GM21447 (cell line): ENCODE results near the gene TBL1Y.
"Not testable (repeated sequence)": the region's sequence is repeated elsewhere in the genome, so short reads cannot be mapped to it uniquely, and the experiment has no call there.

Experiments
- ATAC-seq: cut with Tn5 transposase; IDR thresholded peaks from one replicate; pipeline ENCODE4 v1.9.1; 2021; ENCODE audit not compliant: unreplicated experiment

The TBL1Y gene

GRCh38 chrY:7078725-7079124, 168.2 kb downstream of the TBL1Y start:
- no peak for ATAC-seq

DNA sequence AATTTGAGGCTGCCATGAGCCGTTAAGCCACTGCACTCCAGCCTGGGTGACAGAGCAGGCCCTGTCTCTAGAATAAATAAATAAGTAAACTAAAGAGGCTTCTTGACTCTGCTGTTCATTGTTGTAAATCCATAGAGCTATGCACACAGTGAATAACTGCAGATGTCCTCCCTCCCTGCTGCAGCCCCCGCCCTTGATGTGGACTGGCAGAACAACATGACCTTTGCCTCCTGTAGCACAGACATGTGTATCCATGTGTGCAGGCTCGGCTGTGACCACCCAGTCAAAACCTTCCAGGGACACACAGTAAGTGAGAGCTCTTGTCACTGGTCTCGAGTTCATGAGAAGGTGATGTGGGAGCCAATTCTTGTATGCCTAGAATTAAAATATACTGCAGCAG, 170.1 kb downstream of the TBL1Y start:
- not testable (repeated sequence) for ATAC-seq

DNA sequence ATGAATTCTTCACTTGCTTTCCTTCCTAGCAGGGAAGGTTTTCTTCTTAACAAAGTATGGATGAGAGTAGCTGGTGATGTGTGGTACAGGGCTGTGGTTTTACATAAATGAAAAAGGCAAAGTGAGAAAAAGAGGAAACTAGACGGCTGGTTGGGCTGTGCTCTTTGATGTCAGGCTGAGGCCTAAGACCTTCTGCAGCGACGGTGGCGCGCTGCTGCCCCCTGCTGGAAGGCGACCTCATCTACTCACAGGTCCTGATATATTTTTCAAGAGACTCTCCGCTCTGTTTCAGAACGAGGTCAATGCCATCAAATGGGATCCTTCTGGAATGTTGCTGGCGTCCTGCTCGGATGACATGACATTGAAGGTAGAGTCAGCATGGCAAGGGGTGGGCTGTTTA, 175.1 kb downstream of the TBL1Y start:
- ATAC-seq: peak; percentile 97

DNA sequence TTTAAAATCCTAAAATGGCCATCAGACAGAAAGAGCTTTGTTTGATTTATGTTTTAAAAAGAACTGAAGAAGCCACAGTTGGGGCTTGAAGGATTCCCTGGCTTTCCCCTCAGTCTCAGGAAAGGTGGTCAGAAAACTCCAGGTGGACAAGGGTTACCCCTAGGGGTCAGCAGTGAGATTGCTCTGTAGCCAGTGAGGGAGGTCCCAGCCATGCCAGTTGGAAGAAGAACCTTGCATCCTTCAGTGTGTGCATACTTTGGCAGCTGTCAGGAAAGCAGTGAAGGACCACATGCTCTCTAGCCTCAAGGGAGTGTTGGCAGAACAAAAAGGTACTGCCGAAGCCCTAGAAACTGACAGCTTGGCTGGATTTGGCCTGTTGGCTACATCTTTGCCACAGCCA, 182.3 kb downstream of the TBL1Y start:
- no peak for ATAC-seq

GRCh38 chrY:7094365-7094764, 183.9 kb downstream of the TBL1Y start:
- ATAC-seq: no peak

- no peak for ATAC-seq
Observed at GRCh38 chrY:7097021-7097420, 186.5 kb downstream of the TBL1Y start.

DNA sequence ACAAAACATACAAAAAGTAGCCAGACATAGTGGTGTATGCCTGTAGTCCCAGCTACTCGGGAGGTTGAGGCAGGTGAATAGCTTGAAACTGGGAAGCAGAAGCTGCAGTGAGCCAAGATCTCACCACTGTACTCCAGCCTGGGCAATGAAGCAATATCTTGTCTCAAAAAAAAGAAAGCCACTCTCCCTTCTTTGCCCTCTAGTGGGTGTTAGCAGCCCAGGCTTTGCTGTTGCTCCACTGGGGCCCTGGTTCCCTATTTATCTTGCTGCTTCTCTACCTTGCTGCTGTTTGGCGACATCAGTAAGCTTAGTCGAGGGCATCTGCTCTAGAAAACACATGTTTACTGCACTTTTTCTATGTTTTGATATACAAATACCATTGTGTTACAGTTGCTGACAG, 189.2 kb downstream of the TBL1Y start:
- no peak for ATAC-seq

- no peak for ATAC-seq
Observed at GRCh38 chrY:7102680-7103079, 192.2 kb downstream of the TBL1Y start.

DNA sequence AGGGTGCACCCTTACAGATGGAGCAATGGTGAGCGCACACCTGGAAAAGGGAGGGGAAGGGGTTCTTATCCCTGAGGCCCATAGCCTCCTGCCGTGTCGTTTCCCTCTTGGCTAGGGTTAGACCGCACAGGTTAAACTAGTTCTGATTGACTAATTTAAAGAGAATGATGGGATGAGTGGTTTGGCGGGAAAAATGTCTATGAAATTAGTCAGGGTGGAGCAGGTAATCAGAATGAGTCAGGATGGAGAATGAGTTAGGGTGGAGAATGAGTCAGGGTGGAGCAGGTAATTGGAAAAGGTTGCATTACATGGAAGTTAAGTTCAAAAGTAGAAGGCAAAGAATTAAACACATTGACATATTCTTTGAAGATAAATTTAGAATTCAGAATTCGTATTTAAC, 196.7 kb downstream of the TBL1Y start:
- no peak for ATAC-seq

- no peak for ATAC-seq
Observed at GRCh38 chrY:7110086-7110485, 199.6 kb downstream of the TBL1Y start.

DNA sequence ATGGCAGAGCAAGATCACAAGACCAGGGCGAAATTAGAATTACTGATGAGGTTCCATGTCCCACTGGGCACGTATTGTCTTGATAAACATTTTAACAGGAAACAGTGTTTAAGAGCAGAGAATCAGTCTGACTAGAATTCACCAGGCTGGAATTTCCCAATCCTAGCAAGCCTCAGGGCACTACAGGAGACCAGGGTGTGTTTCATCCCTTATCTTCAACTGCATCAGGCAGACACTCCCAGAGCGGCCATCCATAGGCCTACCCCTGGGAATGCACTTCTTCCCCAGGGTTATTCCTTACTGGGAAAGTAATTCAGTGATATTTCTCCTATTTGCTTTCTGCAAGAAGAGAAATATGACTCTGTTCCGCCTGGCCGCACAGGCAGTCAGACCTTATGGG, 205.4 kb downstream of the TBL1Y start:
- no peak for ATAC-seq

GRCh38 chrY:7122202-7122601, 211.7 kb downstream of the TBL1Y start:
- no peak for ATAC-seq

DNA sequence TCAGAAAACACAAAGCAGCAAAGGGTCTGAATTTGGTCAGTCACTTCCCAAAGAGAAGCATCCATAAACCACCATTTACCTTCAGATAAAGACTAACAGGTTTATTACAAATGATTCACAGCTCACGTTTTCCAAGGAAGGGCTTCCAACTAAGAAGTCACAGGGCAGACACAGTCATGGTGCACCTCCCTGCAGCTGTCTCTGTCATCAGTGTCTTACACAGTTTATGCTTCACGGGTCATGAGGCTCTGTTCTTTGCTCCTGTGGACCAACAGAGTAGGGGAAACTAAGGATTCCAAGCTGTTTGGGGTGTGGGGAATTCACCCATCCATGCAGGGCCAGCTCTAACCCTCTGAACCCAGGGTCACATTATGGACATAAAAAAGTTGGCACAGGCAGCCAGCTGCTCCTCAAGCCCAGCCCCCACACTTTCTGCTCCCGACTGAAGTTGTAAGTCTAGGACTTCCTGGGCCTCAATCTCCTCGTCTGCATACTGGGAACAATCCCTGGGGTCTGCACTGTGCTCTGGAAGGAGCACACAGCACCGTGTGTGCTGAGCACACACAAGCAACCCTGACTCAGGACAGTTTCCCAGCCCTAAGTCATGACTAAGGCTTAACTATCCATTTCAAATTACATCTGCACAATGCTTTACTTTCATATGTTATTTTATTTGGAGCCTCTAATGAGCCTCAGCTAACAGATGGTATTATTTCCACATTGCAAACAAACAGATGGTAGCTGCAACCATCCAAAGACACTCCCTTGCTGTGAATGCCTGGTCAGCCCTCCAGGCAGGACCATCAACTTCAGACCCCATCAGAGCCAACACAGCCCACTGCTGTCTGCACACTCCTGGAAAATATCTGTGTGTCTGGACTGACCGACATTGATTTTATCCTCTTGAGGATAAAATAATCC, 214.9 kb downstream of the TBL1Y start:
- no peak for ATAC-seq

DNA sequence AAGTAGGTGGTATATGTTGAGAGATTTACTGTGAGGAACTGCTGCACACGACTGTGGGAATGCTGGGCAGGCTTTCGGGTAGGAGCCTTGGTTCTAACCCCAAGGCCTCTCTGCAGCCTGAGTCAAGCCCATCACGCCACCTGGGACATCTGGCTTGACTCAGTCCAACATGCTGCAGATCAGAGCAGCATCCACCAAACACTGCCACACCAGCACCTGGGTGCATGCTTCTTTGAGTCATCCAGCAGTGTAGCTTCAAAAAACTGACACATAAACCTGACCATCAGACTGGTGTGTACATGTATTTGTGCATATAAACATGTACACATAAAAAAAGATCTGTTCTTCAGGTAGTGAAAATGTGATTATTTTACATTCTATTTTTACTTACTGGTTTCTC, 217.7 kb downstream of the TBL1Y start:
- no peak for ATAC-seq
